Lower leg skin (tissue), 3 donors: Measurements from ENCODE around the gene UBQLN3.

Source experiments
- CTCF ChIP-seq, 3 donors: fragments of 450-650 bp; IDR thresholded peaks; one replicate each; pipeline ENCODE4 v1.5.1; 2016; ENCODE audit warnings: antibody characterized with exemption in 3 of 3, mild to moderate bottlenecking in 3 of 3, moderate library complexity in 2 of 3
- POLR2A ChIP-seq, 2 donors: fragments of 450-650 bp; IDR thresholded peaks; one replicate each; pipeline ENCODE4 v1.6.1; 2016 to 2017; ENCODE audit warnings: antibody characterized with exemption in 2 of 2, mild to moderate bottlenecking in 1 of 2, moderate library complexity in 1 of 2

DNA sequence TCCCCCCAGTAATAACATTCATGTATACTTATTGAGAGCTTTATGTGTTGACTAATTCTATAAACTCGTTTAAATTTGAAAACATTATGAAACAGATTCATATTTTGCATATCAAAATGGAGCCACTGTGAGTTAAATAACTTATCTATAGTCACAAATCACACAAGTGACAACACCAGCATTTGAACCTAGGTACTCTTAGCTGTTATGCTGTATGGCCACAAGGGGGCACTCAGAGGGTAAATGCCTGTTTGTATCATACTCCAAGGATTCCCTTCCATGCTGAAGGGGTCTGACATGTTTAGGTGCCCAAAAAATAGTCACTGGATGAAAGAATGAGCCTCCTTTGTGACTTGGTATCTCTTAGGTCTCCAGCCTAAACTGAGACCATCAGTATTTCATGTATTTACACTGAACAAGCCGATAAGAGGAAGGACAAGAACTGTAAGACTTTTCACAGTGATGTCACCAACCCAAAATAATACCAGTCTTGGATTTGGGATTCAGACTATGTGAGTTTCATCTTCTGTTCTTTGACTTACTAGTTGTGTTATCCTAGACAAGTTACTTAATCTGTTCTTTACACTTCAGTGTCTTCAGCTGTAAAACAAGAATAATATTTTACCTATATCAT, 33.5 kb downstream of the UBQLN3 start:
- TF ChIP-seq POLR2A (IDR thresholded peaks at IDR 0.05) (no peak), CTCF (IDR thresholded peaks at IDR 0.05) (no peak)
